ENCODE measurements around the gene SMAD5. TPM values are rescaled to one million over a fixed set of nuclear protein-coding genes. Genes with fewer than 3 reads are reported as not detected.

SMAD5 gene
- total RNA-seq, 1 experiment from 2014 or later = 38.3 TPM

- Histone ChIP-seq H3K79me2 (ENCODE audit: low read length) (no peaks in the 10 kb centered on the region), H3K4me1 (ENCODE audit: low read length) (no peaks in the 10 kb centered on the region), H2AFZ (ENCODE audit: low read length) (no peak overlapping the region), H4K20me1 (ENCODE audit: insufficient read depth, low read depth, low read length) (no peaks in the 10 kb centered on the region), H3K9me2 (replicated peaks; ENCODE audit: insufficient read depth, low read length) (no peaks in the 10 kb centered on the region), H3K27ac (ENCODE audit: low read length) (no peak overlapping the region), H3K4me3 (ENCODE audit: low read length) (no peak overlapping the region), H3K4me2 (ENCODE audit: low read depth, low read length, poor library complexity, severe bottlenecking) (no peak overlapping the region), H3K9me3 (ENCODE audit: low read length) (no peaks in the 10 kb centered on the region), H3K36me3 (ENCODE audit: insufficient read depth, low read length) (peaks cover 10% of the 10 kb centered on the region), H3K27me3 (ENCODE audit: low read length) (no peaks in the 10 kb centered on the region), H3K9ac (ENCODE audit: low read length) (no peak overlapping the region)
- no peak for DNase-seq
Measured at GRCh38 chr5:136205941-136206340, 73.3 kb downstream of the SMAD5 start.

- Histone ChIP-seq H3K4me1 (ENCODE audit: low read length) (no peaks in the 10 kb centered on the region), H2AFZ (ENCODE audit: low read length) (no peak overlapping the region), H3K9me2 (replicated peaks; ENCODE audit: insufficient read depth, low read length) (no peaks in the 10 kb centered on the region), H4K20me1 (ENCODE audit: insufficient read depth, low read depth, low read length) (no peaks in the 10 kb centered on the region), H3K9ac (ENCODE audit: low read length) (no peak overlapping the region), H3K27ac (ENCODE audit: low read length) (no peak overlapping the region), H3K79me2 (ENCODE audit: low read length) (no peaks in the 10 kb centered on the region), H3K4me2 (ENCODE audit: low read depth, low read length, poor library complexity, severe bottlenecking) (no peak overlapping the region), H3K36me3 (ENCODE audit: insufficient read depth, low read length) (peaks cover 10% of the 10 kb centered on the region), H3K9me3 (ENCODE audit: low read length) (no peaks in the 10 kb centered on the region), H3K27me3 (ENCODE audit: low read length) (no peaks in the 10 kb centered on the region), H3K4me3 (ENCODE audit: low read length) (no peak overlapping the region)
- no peak for DNase-seq
Measured at GRCh38 chr5:136206361-136206760, 73.7 kb downstream of the SMAD5 start.

- Histone ChIP-seq H2AFZ (ENCODE audit: low read length) (no peak overlapping the region), H3K79me2 (ENCODE audit: low read length) (no peaks in the 10 kb centered on the region), H3K9me3 (ENCODE audit: low read length) (no peaks in the 10 kb centered on the region), H3K36me3 (ENCODE audit: insufficient read depth, low read length) (peaks cover 10% of the 10 kb centered on the region), H3K4me3 (ENCODE audit: low read length) (no peak overlapping the region), H3K4me2 (ENCODE audit: low read depth, low read length, poor library complexity, severe bottlenecking) (no peak overlapping the region), H3K27me3 (ENCODE audit: low read length) (no peaks in the 10 kb centered on the region), H3K27ac (ENCODE audit: low read length) (no peak overlapping the region), H3K4me1 (ENCODE audit: low read length) (no peaks in the 10 kb centered on the region), H3K9me2 (replicated peaks; ENCODE audit: insufficient read depth, low read length) (no peaks in the 10 kb centered on the region), H4K20me1 (ENCODE audit: insufficient read depth, low read depth, low read length) (no peaks in the 10 kb centered on the region), H3K9ac (ENCODE audit: low read length) (no peak overlapping the region)
- DNase-seq = no peak
Measured at GRCh38 chr5:136207631-136208030, 75.0 kb downstream of the SMAD5 start.

GRCh38 chr5:136208916-136209315, 76.3 kb downstream of the SMAD5 start:
- Histone ChIP-seq H4K20me1 (ENCODE audit: insufficient read depth, low read depth, low read length) (0 out of 2 replicates have a peak, but pooled peaks cover 3% of the 10 kb centered on the region), H3K27ac (ENCODE audit: low read length) (no peak overlapping the region), H3K9me2 (replicated peaks; ENCODE audit: insufficient read depth, low read length) (no peaks in the 10 kb centered on the region), H3K27me3 (ENCODE audit: low read length) (no peaks in the 10 kb centered on the region), H3K4me1 (ENCODE audit: low read length) (no peaks in the 10 kb centered on the region), H3K4me2 (ENCODE audit: low read depth, low read length, poor library complexity, severe bottlenecking) (no peak overlapping the region), H3K9ac (ENCODE audit: low read length) (no peak overlapping the region), H3K4me3 (ENCODE audit: low read length) (no peak overlapping the region), H3K79me2 (ENCODE audit: low read length) (no peaks in the 10 kb centered on the region), H3K36me3 (ENCODE audit: insufficient read depth, low read length) (peaks cover 8% of the 10 kb centered on the region), H3K9me3 (ENCODE audit: low read length) (no peaks in the 10 kb centered on the region), H2AFZ (ENCODE audit: low read length) (no peak overlapping the region)
- DNase-seq = no peak

GRCh38 chr5:136209346-136209910, 76.8 kb downstream of the SMAD5 start:
- Histone ChIP-seq H3K27me3 (ENCODE audit: low read length) (no peaks in the 10 kb centered on the region), H3K4me3 (ENCODE audit: low read length) (no peak overlapping the region), H3K9me2 (replicated peaks; ENCODE audit: insufficient read depth, low read length) (no peaks in the 10 kb centered on the region), H4K20me1 (ENCODE audit: insufficient read depth, low read depth, low read length) (0 out of 2 replicates have a peak, but pooled peaks cover 3% of the 10 kb centered on the region), H3K4me2 (ENCODE audit: low read depth, low read length, poor library complexity, severe bottlenecking) (no peak overlapping the region), H3K79me2 (ENCODE audit: low read length) (no peaks in the 10 kb centered on the region), H3K36me3 (ENCODE audit: insufficient read depth, low read length) (peaks cover 3% of the 10 kb centered on the region; the same call in 1 of the 2 replicates), H3K9me3 (ENCODE audit: low read length) (no peaks in the 10 kb centered on the region), H3K27ac (ENCODE audit: low read length) (no peak overlapping the region), H2AFZ (ENCODE audit: low read length) (no peak overlapping the region), H3K9ac (ENCODE audit: low read length) (no peak overlapping the region), H3K4me1 (ENCODE audit: low read length) (no peaks in the 10 kb centered on the region)
- DNase-seq = no peak

- Histone ChIP-seq H3K27ac (ENCODE audit: low read length) (no peak overlapping the region), H2AFZ (ENCODE audit: low read length) (no peak overlapping the region)
Measured at GRCh38 chr5:136210259-136210658, 77.6 kb downstream of the SMAD5 start.

GRCh38 chr5:136211282-136212040, 78.8 kb downstream of the SMAD5 start:
- H3K4me1 ChIP-seq (ENCODE audit: low read length) = no peaks in the 10 kb centered on the region
- no peak overlapping the region for H3K27ac ChIP-seq (ENCODE audit: low read length)
- 0 out of 2 replicates have a peak, but pooled peaks cover 3% of the 10 kb centered on the region for H4K20me1 ChIP-seq (ENCODE audit: insufficient read depth, low read depth, low read length)
- H3K27me3 ChIP-seq (ENCODE audit: low read length) = no peaks in the 10 kb centered on the region
- no peak overlapping the region for H3K9ac ChIP-seq (ENCODE audit: low read length)
- no peaks in the 10 kb centered on the region for H3K9me3 ChIP-seq (ENCODE audit: low read length)
- no peaks in the 10 kb centered on the region for H3K36me3 ChIP-seq (ENCODE audit: insufficient read depth, low read length)
- H3K4me2 ChIP-seq (ENCODE audit: low read depth, low read length, poor library complexity, severe bottlenecking) = no peak overlapping the region
- DNase-seq = no peak
- no peaks in the 10 kb centered on the region for H3K79me2 ChIP-seq (ENCODE audit: low read length)
- H2AFZ ChIP-seq (ENCODE audit: low read length) = no peak overlapping the region
- no peaks in the 10 kb centered on the region for H3K9me2 ChIP-seq (replicated peaks; ENCODE audit: insufficient read depth, low read length)
- H3K4me3 ChIP-seq (ENCODE audit: low read length) = no peak overlapping the region

More at GRCh38 chr5:136210259-136210658, 77.6 kb downstream of the SMAD5 start:
- Histone ChIP-seq H4K20me1 (ENCODE audit: insufficient read depth, low read depth, low read length) (0 out of 2 replicates have a peak, but pooled peaks cover 3% of the 10 kb centered on the region), H3K9ac (ENCODE audit: low read length) (no peak overlapping the region), H3K36me3 (ENCODE audit: insufficient read depth, low read length) (0 out of 2 replicates have a peak, but pooled peaks cover 3% of the 10 kb centered on the region), H3K4me2 (ENCODE audit: low read depth, low read length, poor library complexity, severe bottlenecking) (no peak overlapping the region), H3K9me2 (replicated peaks; ENCODE audit: insufficient read depth, low read length) (no peaks in the 10 kb centered on the region), H3K79me2 (ENCODE audit: low read length) (no peaks in the 10 kb centered on the region), H3K4me3 (ENCODE audit: low read length) (no peak overlapping the region), H3K9me3 (ENCODE audit: low read length) (no peaks in the 10 kb centered on the region), H3K4me1 (ENCODE audit: low read length) (no peaks in the 10 kb centered on the region), H3K27me3 (ENCODE audit: low read length) (no peaks in the 10 kb centered on the region)
- DNase-seq = no peak

- DNase-seq = peak; percentile 76
- Histone ChIP-seq H3K9me3 (ENCODE audit: low read length) (no peaks in the 10 kb centered on the region), H3K27me3 (ENCODE audit: low read length) (no peaks in the 10 kb centered on the region), H3K9me2 (replicated peaks; ENCODE audit: insufficient read depth, low read length) (no peaks in the 10 kb centered on the region), H3K36me3 (ENCODE audit: insufficient read depth, low read length) (no peaks in the 10 kb centered on the region; the same call in 1 of the 2 replicates), H3K9ac (ENCODE audit: low read length) (no peak overlapping the region), H3K4me2 (ENCODE audit: low read depth, low read length, poor library complexity, severe bottlenecking) (no peak overlapping the region), H3K79me2 (ENCODE audit: low read length) (no peaks in the 10 kb centered on the region), H3K27ac (ENCODE audit: low read length) (no peak overlapping the region), H3K4me3 (ENCODE audit: low read length) (no peak overlapping the region), H3K4me1 (ENCODE audit: low read length) (no peaks in the 10 kb centered on the region), H2AFZ (ENCODE audit: low read length) (no peak overlapping the region), H4K20me1 (ENCODE audit: insufficient read depth, low read depth, low read length) (0 out of 2 replicates have a peak, but pooled peaks cover 3% of the 10 kb centered on the region)
Measured at GRCh38 chr5:136212252-136212721, 79.6 kb downstream of the SMAD5 start.
